ENCODE measurements around the gene P3H1.
"Not testable (repeated sequence)": the region's sequence is repeated elsewhere in the genome, so short reads cannot be mapped to it uniquely, and the experiment has no call there.

The P3H1 gene

GRCh38 chr1:42766741-42767509 is at the start of gene P3H1, which contains the start of gene C1orf50 (continued):
- TF ChIP-seq EGR2 (tag by site-specific recombination; IDR thresholded peaks at IDR 0.05; ENCODE audit: low read depth) (peak; percentile 81), ZBTB48 (tag by site-specific recombination; IDR thresholded peaks at IDR 0.05) (peak; percentile 99), ZNF169 (tag by site-specific recombination; IDR thresholded peaks at IDR 0.05) (0 out of 2 replicates have a peak, but pooled peaks have one; percentile 40), SCRT2 (tag by site-specific recombination; IDR thresholded peaks at IDR 0.05) (no peak), ZBTB17 (tag by site-specific recombination; IDR thresholded peaks at IDR 0.05) (peak; percentile 69), KLF17 (tag by site-specific recombination; IDR thresholded peaks at IDR 0.05) (peak; percentile 87), ZBTB20 (tag by site-specific recombination; IDR thresholded peaks at IDR 0.05) (peak; percentile 69; the same call in 1 of the 2 replicates), KLF16 (tag by site-specific recombination; IDR thresholded peaks at IDR 0.05) (peak; percentile 91), ZNF747 (tag by site-specific recombination; IDR thresholded peaks at IDR 0.05) (no peak), ZNF600 (tag by site-specific recombination; IDR thresholded peaks at IDR 0.05) (peak; percentile 74), SP7 (tag by site-specific recombination; IDR thresholded peaks at IDR 0.05) (peak; percentile 69)

GRCh38 chr1:42815941-42816584 is 49.2 kb upstream of the P3H1 start:
- peaks cover 0 to 15% of the 10 kb centered on the region in 2 experiments; a peak in 1 of 3 replicates for H3K36me3 ChIP-seq (ENCODE audit: control insufficient read depth in 2 of 2, insufficient read depth in 1 of 2, low read length in 2 of 2)
- peak; percentile 81 for TF ChIP-seq ZBTB17 (tag by site-specific recombination; IDR thresholded peaks at IDR 0.05)
- TF ChIP-seq ZNF366 (tag by site-specific recombination; conservative IDR thresholded peaks at IDR 0.05): peak; percentile 42; the same call in 1 of the 2 replicates
- peak; percentile 89 for TF ChIP-seq ZNF600 (tag by site-specific recombination; IDR thresholded peaks at IDR 0.05)
- TF ChIP-seq ZNF596 (tag by site-specific recombination; IDR thresholded peaks at IDR 0.05): no peak
- TF ChIP-seq ZBTB48 (tag by site-specific recombination; IDR thresholded peaks at IDR 0.05): no peak
- TF ChIP-seq PATZ1 (tag by site-specific recombination; IDR thresholded peaks at IDR 0.05): 0 out of 2 replicates have a peak, but pooled peaks have one; percentile 2
- no peak for TF ChIP-seq ZNF416 (tag by site-specific recombination; IDR thresholded peaks at IDR 0.05)
- ChIA-PET CTCF (interaction anchor here (0.6 to 0.7 kb wide), 3 partner anchors 23 to 734 kb away, joined by 3 to 4 read pairs (median 3); no protein-coding TSS in a partner anchor), POLR2A (interaction anchor here (1.8 to 2.8 kb wide), 2 partner anchors 30 to 50 kb away, joined by 18 to 25 read pairs; partner anchors contain the start of genes C1orf50, P3H1 and ZNF691)
- no peaks in the 10 kb centered on the region for H3K9me3 ChIP-seq (ENCODE audit: control insufficient read depth, insufficient read depth, low read depth, low read length)
- H3K4me3 ChIP-seq (ENCODE audit: low read depth, low read length): peak overlapping the region; percentile 86
- peaks cover 2% of the 10 kb centered on the region; the same call in 1 of the 2 replicates for H3K4me1 ChIP-seq (ENCODE audit: control insufficient read depth, insufficient read depth, low read length)
- H3K27ac ChIP-seq (ENCODE audit: extremely low read depth, low read depth, low read length): peak overlapping the region; percentile 98; the same call in 1 of the 2 replicates

- H3K4me3 ChIP-seq (ENCODE audit: low read depth, low read length); CTCF ChIA-PET; H3K9me3 ChIP-seq (ENCODE audit: control insufficient read depth, insufficient read depth, low read depth, low read length); POLR2A ChIA-PET; H3K4me1 ChIP-seq (ENCODE audit: control insufficient read depth, insufficient read depth, low read length); H3K27ac ChIP-seq (ENCODE audit: extremely low read depth, low read depth, low read length): not testable (repeated sequence)
- H3K36me3 ChIP-seq (ENCODE audit: control insufficient read depth in 2 of 2, insufficient read depth in 1 of 2, low read length in 2 of 2): peaks cover 0 to 20% of the 10 kb centered on the region in 2 experiments; a peak in 1 of 3 replicates
- TF ChIP-seq ZNF146 (tag by site-specific recombination; IDR thresholded peaks at IDR 0.05): peak; percentile 95
- peak; percentile 57; the same call in 1 of the 2 replicates for TF ChIP-seq ZNF580 (tag by site-specific recombination; IDR thresholded peaks at IDR 0.05)
Measured at GRCh38 chr1:42814815-42815214, 48.0 kb upstream of the P3H1 start.
